ENCODE results near the gene CARHSP1. TPM values are rescaled to one million over a fixed set of nuclear protein-coding genes. Genes with fewer than 3 reads are reported as not detected.

The CARHSP1 gene
- 247 TPM for total RNA-seq

GRCh38 chr16:8868416-8869211 lies at the start of gene CARHSP1:
TSS of gene CARHSP1 (minus strand) at chr16:8869006. CDS start at chr16:8859328, 9,678 bp downstream.

GRCh38 chr16:8882041-8882617 lies 13.3 kb upstream of the CARHSP1 start, which contains the start of gene LITAFD:
TSS of gene LITAFD (plus strand) at chr16:8882351. CDS start at chr16:8884356, 2,005 bp downstream.

Other genes with a start within 250 kb of the CARHSP1 start
- gene METTL22, start 247.3 kb downstream of the CARHSP1 start, total RNA-seq, result 31.9 TPM
- gene ABAT, start 194.4 kb downstream of the CARHSP1 start, total RNA-seq, result 119 TPM
- 4.7 TPM for gene TMEM186, start 71.4 kb downstream of the CARHSP1 start, total RNA-seq
- gene PMM2, start 71.2 kb downstream of the CARHSP1 start, total RNA-seq, result 14.7 TPM
- gene LITAFD, start 13.3 kb upstream of the CARHSP1 start, total RNA-seq, result not detected
- 160 TPM for gene USP7, start 94.9 kb upstream of the CARHSP1 start, total RNA-seq
- gene HAPSTR1, start 222.6 kb upstream of the CARHSP1 start, total RNA-seq, result 130 TPM

Measured in parietal lobe (tissue), 1 donor.